Measurements from ENCODE around the gene SMG6.
"Not testable (repeated sequence)": the region's sequence is repeated elsewhere in the genome, so short reads cannot be mapped to it uniquely, and the experiment has no call there.

The SMG6 gene

DNA sequence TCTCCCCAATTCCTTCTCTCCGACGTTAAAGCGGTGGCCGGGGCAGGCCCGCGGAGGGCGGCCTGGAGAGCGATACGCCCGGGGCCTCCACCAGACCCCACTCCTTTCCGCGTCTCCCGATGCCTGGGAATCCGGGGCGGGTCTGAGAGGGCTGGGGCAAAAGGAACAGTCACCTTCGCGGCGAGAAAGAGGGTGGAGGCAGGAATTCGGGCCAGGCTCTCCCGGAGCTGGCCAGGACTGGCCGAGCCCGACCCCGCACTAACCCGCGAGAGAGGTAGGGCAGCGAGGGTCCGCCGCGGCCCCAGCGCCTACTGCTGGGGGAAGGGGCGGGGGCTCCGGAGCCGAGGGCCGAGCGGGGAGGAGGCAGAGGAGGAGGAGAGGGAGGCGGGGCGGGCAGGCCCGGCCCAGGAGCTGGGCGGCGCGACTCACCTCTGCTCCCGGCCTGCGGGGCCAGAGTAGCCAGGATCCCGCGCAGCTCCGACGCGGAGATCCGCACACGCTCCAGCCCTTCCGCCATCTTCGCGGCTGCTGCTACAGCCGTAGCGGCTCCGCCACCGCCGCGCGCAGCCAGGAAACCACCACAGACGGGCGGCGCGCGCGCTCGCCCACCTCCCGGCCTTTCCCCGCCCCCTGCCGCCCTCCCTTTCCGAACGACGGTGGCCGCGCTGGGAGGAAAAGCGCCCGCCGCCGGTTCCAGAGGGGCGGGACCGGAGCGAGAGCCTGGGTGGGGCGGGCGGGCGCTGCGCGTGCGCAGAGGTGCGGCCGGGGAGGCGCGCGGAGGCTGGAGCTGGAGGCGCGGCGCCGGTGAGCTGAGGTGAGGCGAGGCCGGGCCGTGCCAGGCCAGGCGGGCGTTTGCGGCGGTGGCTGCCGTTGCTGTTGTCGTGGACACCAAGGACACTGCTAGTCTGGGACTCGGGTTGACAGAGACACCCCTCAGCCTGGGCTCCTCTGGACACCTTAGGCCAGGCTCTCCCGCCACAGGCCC, at the start of gene SMG6, which contains the start of gene SRR:
Gene SMG6 (minus strand): TSS at position 582 of the 985 bp plus-strand sequence. CDS start 65 bp downstream, at position 517.
Gene SRR (plus strand): TSS at position 747 of the 985 bp plus-strand sequence. CDS start 11,611 bp downstream, outside the sequence.
- peak; percentile 85 for DNase-seq

DNA sequence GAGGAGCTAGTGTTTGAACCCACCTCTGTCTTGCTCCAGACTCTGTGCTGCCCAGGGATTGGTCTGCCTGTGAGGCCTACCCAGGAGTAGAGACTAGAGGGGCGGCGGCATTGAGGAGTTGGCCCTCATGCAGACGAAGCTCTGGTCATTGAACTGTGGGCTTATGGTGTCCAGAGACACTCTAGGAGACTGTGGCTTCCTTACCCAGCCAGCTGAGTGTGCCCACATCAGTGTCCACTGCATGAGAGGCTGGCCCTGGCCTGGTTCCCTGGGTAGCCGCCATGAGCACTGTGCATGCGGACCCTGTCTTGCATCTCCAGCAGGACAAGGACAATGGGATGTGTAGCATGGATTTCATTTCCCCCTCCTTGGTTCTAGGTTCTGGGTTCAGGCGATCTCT, 47.7 kb upstream of the SMG6 start:
- DNase-seq, result no peak

DNA sequence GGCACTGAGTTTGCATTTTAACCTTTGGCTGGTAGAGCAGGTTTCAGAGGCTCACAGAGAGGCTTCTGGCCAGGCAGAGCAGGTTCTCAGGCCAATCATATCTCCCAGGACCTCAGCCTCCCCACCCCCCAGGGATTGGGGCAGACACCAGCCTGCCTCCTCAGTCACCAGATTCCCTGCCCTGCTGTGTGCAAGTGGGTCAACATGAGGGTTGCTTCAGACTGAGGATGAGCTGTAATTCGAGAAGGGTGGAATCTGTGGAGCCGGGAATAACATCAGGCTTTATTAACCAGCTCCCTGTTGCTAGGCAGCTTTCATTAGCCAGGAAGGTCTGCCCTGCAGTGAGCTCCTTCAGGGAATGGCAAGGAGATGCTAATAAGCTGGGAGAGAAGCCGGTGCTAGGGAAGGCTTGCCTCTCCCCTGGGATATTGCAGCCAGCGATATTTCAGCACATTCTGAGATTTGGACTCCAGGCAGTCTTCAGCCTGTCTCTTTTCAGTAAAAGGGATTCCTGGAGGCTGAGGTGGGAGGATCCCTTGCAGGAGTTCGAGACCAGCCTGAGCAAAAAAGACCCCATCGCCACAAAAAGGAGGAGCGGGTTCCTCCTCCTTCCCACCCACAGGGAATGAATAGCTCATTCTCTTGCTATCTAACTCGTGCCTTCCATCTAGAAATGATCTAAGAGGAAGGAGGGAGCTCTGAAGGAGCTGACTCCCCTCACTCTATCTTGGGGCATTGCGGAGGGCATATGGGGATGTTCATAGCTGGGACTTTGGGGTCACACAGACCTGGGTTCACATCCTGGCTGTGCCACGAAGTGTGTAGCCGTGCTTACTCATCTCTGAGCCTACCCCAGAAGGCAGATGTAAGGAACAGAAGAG, 44.5 kb upstream of the SMG6 start:
- DNase-seq, result peak; percentile 99

DNA sequence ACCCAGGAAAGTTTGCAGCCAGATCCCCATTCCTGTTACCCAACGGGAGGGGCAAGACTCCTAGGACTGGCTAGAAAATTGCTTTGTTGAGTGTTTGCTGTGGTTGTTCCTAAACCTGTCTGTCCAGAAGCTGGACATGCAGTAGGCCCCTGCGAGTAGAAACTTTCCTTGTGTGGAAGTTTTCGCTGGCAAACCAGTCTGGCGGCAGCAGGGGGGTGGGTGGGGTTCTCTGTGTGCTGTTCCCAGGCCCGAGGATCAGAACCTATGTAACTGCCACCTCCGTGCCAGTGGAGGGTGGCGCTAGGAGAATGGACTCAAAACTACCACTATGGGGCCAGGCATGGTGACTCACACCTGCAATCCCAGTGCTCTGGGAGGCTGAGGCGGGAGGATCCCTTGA, 42.9 kb upstream of the SMG6 start:
- DNase-seq, result no peak

DNA sequence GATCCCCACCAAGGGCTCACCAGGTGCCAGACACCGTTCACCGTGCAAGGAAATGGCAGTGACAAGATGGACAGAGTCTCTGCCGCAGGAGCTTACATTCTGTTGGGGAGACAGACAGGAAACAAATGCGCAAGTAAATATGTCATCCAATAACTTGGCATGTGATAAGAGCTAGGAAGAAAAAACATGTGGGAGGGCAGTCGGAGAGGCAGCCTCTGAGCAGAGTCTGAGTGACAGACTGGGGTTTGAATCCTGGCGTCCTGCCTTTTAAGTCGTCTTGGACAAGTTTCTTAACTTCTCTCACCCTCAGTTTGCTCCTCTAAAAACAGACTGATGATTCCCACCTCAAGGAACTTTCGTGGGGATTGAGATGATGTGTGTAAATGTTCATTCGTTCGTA, 40.9 kb upstream of the SMG6 start:
- DNase-seq, result no peak

DNA sequence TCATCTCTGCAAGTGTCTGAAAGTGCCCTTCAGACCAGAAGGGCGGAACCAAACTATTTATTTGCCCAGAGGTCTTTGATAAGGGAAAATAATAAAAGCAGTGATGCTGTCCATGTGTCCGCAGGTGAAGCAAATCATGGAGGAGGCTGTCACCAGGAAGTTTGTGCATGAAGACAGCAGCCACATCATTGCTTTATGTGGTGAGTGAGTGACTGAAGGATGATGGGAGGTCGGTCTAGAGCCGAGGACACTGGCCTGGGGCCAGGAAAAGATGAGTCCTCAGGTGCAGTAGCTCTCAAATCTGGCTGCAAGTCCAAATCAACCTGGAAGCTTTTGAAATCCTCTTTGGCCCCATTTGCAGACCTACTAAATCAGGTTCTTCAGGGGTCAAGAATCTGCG, 39.8 kb upstream of the SMG6 start:
- DNase-seq, result no peak

DNA sequence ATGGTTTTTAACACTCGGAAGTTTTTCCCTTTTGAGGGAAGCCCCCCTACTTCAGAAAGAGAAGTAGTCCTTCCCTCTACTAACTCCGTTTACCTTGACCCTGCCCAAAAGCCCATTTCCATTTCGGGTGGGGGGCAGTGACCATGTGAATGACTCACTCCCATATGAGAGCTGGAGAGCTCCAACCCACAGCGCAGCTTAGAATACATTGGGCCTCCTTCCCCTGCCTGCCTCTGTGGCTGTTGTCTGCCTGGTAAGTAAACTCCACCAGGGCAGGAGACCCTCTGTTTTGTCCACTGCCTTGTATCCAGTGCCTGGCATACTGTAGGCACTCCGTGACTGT, 34.7 kb upstream of the SMG6 start:
- no peak for DNase-seq

DNA sequence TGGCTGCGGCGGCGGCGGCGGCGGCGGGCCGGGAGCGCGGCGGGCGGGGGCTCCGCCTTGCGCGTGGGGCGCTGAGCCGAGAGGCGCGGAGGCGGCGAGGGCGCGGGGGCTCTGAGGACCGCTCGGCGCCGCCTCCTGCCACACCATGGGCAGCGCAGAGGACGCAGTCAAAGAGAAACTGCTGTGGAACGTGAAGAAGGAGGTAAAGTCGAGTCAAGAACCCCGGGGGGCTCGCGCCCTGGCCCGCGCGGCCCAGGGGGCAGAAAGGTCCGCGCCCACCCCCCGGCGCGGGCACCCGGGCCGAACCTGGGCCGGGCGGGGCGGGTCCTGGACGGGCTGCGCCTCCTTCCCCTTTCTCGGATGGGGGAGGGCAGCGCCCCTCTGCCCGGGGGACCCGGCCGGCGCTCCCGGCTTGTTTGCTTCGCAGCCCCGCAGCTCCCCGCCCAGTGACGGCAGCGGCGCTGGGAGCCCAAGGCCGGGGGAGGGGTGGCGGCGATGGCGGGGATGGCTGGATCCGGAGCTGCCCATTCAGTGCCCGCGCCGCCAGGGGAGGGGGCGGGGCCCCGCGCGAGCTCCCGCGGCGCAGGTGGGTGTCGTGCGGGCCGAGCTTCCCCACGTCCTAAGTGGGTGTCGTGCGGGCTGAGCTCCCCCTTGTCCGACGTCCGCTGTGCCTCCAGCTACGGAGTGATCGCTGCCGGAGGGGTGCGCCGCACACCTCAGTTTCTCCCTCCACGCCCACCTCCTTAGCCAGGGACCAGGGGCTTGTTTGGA, 34.1 kb upstream of the SMG6 start:
- DNase-seq, result no peak

DNA sequence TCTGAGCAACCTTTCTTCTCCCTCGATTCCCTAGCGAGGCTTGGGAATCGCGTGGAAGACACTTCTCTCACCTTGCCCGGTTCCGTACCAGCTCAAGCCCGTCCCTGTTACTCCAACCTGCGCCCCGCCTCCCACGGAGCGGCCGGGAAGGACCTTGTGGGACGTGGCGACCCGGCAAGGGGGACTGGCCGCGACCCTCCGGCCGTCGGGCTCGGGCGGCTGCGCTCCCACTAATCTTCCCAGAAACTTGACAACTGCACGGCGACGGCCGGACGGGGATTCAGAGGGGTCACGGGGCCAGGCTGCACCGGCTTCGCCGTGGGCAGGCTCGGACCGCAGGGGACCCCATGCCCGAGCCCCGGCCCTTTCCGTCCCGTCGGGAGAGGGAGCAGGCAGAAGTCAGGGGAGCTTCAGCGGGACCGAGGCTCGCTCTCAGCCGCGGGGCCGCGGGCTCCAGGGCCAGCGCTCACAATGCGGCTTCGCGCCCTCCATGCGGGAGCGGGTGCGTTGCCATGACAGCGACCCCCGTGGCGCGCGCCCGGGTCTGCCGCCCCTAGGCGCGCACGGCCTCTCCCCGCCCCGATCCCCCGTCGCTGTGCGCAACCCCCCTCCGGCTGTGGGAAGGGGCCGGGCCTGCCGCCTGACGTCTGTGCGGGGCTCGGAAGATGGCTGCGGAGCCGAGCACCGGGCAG, 33.4 kb upstream of the SMG6 start, which contains the start of gene SGSM2:
Gene SGSM2 (plus strand): TSS at position 650 of the 692 bp plus-strand sequence. CDS start 188 bp downstream, outside the sequence.
- DNase-seq, result peak; percentile 74

DNA sequence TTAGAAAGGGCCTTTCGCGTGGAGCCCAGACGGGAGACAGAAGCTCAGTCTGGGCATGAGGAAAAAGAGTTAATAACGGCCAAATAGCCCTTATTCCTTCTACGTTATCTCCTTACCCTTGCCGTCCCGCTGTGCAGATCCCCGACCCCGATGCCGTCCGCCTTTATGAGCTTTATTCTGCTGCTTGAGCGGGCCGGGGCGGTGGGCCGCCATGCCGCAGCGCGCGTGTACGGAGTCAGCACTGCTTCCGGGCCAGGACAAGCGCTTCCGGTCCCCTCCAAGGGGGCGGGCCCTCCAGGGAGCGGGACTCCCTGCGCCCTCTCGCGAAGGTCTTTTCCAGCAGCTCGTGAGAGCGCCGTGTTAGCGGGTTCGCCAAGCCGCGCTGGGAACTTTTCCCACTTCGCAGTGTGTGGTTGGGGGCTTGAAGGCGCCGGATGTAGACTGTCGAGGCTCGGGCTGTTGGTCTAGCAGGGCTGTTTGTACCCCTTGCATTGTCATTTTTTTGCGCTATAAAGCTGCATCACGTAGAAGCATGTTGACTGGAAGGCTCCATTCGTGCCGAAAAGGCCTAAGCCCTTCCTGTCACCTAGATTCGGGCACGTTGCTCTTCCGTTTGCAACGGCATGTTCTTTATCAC, 32.7 kb upstream of the SMG6 start, which contains the start of gene TSR1:
Gene TSR1 (minus strand): TSS at position 243 of the 637 bp plus-strand sequence. CDS start 30 bp downstream, at position 213.
- DNase-seq, result peak; percentile 84

DNA sequence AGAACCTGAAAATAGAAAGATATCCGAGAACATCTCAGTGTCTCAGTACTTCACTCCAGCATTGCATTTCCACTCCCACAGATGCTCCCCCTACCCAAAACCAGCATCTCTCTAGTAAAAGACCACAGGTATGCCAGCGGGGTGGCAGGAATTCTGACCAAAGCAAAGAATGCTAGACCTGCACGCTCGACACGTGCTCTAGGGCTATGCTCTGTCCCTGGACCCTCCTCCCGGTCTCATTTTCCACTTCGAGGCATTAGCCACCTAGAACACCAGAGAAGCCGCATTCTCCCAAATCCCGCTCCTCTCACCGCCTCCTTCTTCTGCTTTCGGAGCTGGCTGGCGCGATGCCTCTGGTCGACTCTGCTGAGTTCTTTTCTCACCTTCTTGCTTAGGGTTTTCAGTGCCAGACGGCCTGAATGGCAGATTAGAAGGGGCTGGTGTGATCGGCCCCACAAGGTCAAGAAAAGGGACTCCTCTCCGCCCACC, 32.2 kb upstream of the SMG6 start:
- DNase-seq, result no peak

DNA sequence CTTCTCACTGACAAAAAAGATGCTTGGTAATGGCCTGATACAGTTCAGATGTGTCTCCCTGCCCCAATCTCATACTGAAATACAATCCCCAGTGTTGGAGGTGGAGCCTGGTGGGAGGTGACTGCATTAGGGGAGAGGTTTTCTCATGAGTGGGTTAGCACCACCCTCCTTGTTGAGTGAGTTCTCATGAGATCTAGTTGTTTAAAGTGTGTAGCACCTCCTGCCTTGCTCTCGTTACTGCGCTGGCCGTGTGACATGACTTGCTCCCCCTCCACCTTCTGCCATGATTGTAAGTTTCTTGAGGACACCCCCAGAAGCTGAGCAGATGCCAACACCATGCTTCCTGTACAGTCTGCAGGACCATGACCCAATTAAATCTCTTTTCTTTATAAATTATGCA, 27.7 kb upstream of the SMG6 start:
- no peak for DNase-seq

DNA sequence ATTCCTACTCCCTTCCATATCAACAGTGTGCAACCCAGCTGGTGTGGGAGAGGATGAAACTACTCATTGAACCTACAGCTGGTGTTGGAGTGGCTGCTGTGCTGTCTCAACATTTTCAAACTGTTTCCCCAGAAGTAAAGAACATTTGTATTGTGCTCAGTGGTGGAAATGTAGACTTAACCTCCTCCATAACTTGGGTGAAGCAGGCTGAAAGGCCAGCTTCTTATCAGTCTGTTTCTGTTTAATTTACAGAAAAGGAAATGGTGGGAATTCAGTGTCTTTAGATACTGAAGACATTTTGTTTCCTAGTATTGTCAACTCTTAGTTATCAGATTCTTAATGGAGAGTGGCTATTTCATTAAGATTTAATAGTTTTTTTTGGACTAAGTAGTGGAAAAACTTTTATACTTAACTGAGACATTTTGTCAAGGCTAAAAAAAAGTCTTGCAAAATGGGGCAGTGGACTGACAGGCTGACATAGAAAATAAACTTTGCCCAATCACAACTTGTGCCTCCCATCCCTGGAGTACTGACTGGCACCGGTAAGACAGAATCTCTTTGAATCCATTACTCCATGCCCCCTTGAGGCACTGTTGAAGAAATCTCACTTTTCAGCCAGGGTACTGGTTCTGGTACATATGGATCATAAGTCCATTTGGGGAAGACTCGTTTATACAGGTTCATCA, 20.2 kb upstream of the SMG6 start:
- DNase-seq, result no peak

DNA sequence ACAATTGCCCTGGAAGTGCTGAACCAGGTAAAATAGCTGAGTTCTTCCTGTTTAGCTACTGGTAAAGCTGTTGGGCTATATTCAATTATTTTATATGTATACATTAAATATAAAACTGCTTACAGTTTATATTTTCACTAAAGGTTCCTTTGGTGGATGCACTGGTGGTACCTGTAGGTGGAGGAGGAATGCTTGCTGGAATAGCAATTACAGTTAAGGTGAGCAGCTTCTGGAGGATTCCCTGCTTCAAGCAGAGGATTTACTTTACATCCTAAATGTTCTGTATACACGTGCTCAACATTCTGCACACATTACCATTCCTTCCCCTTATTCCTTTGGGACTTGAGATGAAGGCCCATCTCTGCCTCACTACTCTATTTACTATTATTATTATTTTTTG, 17.8 kb upstream of the SMG6 start:
- no peak for DNase-seq

DNA sequence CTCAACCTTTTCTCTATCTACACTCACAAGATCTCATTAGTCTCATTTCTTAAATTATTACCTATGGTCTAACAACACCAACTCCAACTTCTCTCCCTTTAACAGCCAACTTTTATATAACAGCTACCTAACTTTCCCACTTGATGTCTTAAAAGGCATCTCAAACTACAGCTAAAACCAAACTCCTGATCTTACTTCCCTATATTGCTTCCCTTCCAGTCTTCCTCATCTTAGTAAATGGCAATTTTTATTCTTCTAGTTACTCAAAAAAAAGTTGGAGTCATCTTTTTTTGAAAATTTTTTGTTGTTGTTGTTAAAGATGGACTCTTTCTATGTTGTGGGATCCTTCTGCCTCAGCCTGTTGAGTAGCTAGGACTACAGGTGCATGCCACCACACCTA, 15.5 kb upstream of the SMG6 start:
- DNase-seq, result no peak

DNA sequence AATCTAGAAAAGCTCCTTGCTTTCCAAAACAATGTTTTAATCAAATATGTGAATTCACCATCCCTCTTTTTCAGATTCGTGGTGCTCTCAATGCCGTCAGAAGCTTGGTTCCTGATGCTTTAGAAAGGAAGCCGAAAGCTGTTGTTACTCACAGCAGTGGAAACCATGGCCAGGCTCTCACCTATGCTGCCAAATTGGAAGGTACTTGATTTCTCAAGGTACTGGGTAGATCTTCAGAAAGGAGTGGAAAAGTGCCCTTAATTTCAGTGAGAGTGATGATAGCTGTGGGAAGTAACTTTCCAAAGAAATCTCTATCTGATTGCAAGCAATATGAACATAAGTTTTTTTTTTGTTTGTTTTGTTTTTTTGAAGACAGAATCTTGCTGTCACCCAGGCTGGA, 14.2 kb upstream of the SMG6 start:
- DNase-seq, result no peak

DNA sequence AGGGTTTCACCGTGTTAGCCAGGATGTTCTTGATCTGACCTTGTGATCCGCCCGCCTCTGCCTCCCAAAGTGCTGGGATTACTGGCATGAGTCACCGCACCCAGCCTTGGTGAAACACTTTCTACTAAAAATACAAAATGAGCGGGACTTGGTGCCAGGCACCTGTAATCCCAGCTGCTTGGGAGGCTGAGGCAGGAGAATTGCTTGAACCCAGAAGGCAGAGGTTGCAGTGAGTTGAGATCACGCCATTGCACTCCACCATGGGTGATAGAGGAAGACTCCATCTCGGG, 13.3 kb upstream of the SMG6 start:
- DNase-seq, result not testable (repeated sequence)

DNA sequence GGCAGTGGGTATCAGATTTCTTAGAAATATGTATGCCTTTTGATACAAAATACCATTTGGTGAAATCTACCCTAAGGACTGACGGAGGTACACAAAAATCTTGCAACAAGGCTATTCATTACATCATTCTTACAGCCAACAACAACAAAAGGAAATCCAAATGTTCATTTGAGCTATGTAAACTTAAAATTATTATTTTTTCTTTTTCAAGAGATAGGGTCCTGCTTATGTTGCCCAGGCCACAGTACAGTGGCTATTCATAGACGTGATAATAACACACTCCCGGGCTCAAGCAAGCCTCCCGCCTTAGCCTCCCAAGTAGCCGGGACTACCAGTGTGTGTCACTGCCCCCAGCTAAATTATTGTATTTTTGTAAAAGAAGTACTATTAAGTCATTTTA, 9.2 kb upstream of the SMG6 start:
- DNase-seq, result no peak

DNA sequence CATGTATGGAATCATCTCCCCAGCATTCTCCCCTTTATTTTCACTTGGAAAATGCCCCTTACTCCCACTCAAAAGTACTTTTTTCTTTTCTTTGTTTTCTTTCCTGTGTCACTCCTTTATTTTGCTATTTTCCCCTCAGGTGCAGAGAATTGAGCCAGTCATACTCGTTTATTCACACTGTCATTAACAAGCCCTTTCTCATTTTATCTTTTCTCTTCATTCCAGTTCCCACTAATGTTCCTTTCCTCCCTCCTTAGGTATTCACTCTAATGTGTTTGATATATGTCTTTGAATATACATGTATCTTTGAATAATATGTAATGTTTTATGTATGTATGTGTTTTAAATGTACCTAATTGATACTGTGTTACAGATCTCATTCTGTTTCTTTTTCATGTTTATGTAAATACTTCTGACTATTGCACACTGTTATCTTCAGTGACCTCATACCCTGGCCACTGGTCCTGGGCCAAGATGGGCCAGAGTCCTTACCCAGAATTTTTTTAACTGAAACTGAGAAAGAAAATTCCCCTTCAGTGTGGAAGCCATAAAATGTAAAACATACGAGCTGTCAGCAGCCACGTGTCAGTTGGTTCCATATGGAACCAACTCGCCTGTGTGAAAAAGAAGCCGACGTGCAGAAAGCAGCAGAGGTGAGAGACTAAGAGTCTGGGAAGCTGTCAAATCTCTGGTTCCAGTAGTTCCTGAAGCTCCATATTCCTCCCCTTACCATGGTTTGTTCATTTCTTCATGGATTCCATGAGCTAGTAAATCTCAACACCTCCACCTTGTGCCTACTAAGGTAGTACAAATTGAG, 6.0 kb upstream of the SMG6 start:
- peak; percentile 32 for DNase-seq

DNA sequence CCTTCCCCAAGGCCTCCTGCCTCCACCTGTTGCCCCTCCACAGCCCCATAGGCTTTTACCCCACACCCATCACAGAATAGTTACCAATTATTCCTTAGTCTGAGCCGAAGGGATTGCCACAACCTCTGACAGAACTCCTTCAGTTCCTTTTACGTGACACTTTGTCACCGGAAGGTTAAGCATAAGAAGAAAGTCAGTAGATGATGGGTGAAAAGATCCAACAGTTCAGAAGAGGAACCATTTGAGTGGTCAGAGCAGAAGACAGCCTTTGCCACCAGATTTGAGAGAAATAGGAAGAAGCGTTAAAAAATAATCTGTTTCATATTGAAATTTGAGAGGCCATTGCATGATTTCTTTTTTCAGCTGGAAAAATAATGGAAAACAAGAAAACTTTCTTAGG, 1.3 kb upstream of the SMG6 start:
- DNase-seq, result no peak
